Measurements from ENCODE around the gene PPM1A.

DNA sequence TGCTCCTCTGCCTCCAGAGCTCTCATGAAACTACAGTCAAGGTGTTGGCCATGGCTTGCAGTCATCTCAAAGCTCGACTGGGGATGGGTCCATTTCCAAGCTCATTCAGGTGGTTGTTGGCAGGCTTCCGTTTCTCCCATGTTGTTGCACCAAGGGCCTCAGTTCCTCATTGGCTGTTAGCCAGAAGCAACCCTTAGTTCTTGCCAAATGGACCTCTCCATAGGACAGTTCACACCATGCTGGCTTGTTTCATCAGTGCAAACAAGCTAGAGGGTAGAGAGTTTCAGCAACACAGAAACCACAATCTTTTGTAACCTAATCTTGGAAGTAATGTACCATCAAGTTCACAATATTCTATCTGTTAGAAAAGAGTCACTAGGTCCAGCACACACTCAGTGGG is 22.7 kb upstream of the PPM1A start:
- TF ChIP-seq, protein P1, sequence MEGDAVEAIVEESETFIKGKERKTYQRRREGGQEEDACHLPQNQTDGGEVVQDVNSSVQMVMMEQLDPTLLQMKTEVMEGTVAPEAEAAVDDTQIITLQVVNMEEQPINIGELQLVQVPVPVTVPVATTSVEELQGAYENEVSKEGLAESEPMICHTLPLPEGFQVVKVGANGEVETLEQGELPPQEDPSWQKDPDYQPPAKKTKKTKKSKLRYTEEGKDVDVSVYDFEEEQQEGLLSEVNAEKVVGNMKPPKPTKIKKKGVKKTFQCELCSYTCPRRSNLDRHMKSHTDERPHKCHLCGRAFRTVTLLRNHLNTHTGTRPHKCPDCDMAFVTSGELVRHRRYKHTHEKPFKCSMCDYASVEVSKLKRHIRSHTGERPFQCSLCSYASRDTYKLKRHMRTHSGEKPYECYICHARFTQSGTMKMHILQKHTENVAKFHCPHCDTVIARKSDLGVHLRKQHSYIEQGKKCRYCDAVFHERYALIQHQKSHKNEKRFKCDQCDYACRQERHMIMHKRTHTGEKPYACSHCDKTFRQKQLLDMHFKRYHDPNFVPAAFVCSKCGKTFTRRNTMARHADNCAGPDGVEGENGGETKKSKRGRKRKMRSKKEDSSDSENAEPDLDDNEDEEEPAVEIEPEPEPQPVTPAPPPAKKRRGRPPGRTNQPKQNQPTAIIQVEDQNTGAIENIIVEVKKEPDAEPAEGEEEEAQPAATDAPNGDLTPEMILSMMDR (conservative IDR thresholded peaks at IDR 0.05; ENCODE audit: low read depth in 2 of 2), result no peak
- TF ChIP-seq EZH2phosphoT487 (IDR thresholded peaks at IDR 0.05; ENCODE audit: unreplicated experiment) (no peak), POLR2AphosphoS5 (IDR thresholded peaks at IDR 0.05; ENCODE audit: low read depth) (no peak), ZNF114 (CRISPR knock-in tag; IDR thresholded peaks at IDR 0.05) (no peak)
- TF ChIP-seq, protein P2, sequence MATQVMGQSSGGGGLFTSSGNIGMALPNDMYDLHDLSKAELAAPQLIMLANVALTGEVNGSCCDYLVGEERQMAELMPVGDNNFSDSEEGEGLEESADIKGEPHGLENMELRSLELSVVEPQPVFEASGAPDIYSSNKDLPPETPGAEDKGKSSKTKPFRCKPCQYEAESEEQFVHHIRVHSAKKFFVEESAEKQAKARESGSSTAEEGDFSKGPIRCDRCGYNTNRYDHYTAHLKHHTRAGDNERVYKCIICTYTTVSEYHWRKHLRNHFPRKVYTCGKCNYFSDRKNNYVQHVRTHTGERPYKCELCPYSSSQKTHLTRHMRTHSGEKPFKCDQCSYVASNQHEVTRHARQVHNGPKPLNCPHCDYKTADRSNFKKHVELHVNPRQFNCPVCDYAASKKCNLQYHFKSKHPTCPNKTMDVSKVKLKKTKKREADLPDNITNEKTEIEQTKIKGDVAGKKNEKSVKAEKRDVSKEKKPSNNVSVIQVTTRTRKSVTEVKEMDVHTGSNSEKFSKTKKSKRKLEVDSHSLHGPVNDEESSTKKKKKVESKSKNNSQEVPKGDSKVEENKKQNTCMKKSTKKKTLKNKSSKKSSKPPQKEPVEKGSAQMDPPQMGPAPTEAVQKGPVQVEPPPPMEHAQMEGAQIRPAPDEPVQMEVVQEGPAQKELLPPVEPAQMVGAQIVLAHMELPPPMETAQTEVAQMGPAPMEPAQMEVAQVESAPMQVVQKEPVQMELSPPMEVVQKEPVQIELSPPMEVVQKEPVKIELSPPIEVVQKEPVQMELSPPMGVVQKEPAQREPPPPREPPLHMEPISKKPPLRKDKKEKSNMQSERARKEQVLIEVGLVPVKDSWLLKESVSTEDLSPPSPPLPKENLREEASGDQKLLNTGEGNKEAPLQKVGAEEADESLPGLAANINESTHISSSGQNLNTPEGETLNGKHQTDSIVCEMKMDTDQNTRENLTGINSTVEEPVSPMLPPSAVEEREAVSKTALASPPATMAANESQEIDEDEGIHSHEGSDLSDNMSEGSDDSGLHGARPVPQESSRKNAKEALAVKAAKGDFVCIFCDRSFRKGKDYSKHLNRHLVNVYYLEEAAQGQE (IDR thresholded peaks at IDR 0.05; ENCODE audit: unreplicated experiment), result no peak

All from GM23338 (cell line).